ENCODE measurements around the gene RIOK3. TPM values are rescaled to one million over a fixed set of nuclear protein-coding genes. Genes with fewer than 3 reads are reported as not detected.

Gene RIOK3
- total RNA-seq, 8 experiments from 2014 or later = 47.3 to 116 (median 91.6) TPM

- Histone ChIP-seq H3K4me3 (no peak overlapping the region), H3K27ac (no peak overlapping the region), H3K4me1 (replicated peaks in 1 of 2) (peaks cover 0 to 13% of the 10 kb centered on the region in 2 donors)
- in situ Hi-C loops (cut with MboI; ENCODE audit: low pct_unique_long_range_greater_than_20kb in 2 of 9, low sequenced_read_pairs in 9 of 9, unreplicated experiment in 9 of 9) = no loop called here
- ATAC-seq (replicated peaks in 6 of 8) = no peak
- 55 to 100% (median 98%) methylated on average over 1 to 2 of the region's 2 CpGs for WGBS, 10 experiments
Measured at GRCh38 chr18:23456835-23457234, 3.7 kb downstream of the RIOK3 start.

GRCh38 chr18:23458830-23459529, 5.9 kb downstream of the RIOK3 start:
- peaks cover 0 to 13% of the 10 kb centered on the region in 2 donors for H3K4me1 ChIP-seq (replicated peaks in 1 of 2)
- in situ Hi-C loops (cut with MboI; ENCODE audit: low pct_unique_long_range_greater_than_20kb in 2 of 9, low sequenced_read_pairs in 9 of 9, unreplicated experiment in 9 of 9) = no loop called here
- ATAC-seq (replicated peaks in 6 of 8) = peak in 1 of 8 experiments; percentile 4
- H3K27ac ChIP-seq = no peak overlapping the region
- 80 to 100% (median 96%) methylated on average over 1 to 3 of the region's 3 CpGs; no CpG with 5 or more reads in 2 of the 10 experiments for WGBS, 10 experiments
- H3K4me3 ChIP-seq = no peak overlapping the region

- no peak for ATAC-seq (replicated peaks in 6 of 8)
- 60 to 100% (median 94%) methylated on average over 1 to 6 of the region's 7 CpGs; no CpG with 5 or more reads in 2 of the 10 experiments for WGBS, 10 experiments
- H3K27ac ChIP-seq = no peak overlapping the region
- no peak overlapping the region for H3K4me3 ChIP-seq
- H3K4me1 ChIP-seq (replicated peaks in 1 of 2) = peaks cover 0 to 9% of the 10 kb centered on the region in 2 donors
- in situ Hi-C loops (cut with MboI; ENCODE audit: low pct_unique_long_range_greater_than_20kb in 2 of 9, low sequenced_read_pairs in 9 of 9, unreplicated experiment in 9 of 9) = no loop called here
Measured at GRCh38 chr18:23459530-23459921, 6.4 kb downstream of the RIOK3 start.

- in situ Hi-C loops (cut with MboI; ENCODE audit: low pct_unique_long_range_greater_than_20kb in 2 of 9, low sequenced_read_pairs in 9 of 9, unreplicated experiment in 9 of 9) = no loop called here
- Histone ChIP-seq H3K4me1 (replicated peaks in 1 of 2) (peaks cover 0 to 6% of the 10 kb centered on the region in 2 donors), H3K27ac (no peak overlapping the region), H3K4me3 (no peak overlapping the region)
- 9 to 100% (median 71%) methylated on average over 1 to 2 of the region's 2 CpGs; no CpG with 5 or more reads in 4 of the 10 experiments for WGBS, 10 experiments
- ATAC-seq (replicated peaks in 6 of 8) = peak in 2 of 8 experiments; percentile 20 to 21
Measured at GRCh38 chr18:23460285-23461273, 7.5 kb downstream of the RIOK3 start.

GRCh38 chr18:23462876-23463275, 9.8 kb downstream of the RIOK3 start:
- Histone ChIP-seq H3K27ac (no peak overlapping the region), H3K4me3 (no peak overlapping the region), H3K4me1 (replicated peaks in 1 of 2) (no peaks in the 10 kb centered on the region)
- 20 to 100% (median 85%) methylated on average over 1 to 2 of the region's 2 CpGs; no CpG with 5 or more reads in 1 of the 10 experiments for WGBS, 10 experiments
- no peak for ATAC-seq (replicated peaks in 6 of 8)
- in situ Hi-C loops (cut with MboI; ENCODE audit: low pct_unique_long_range_greater_than_20kb in 2 of 9, low sequenced_read_pairs in 9 of 9, unreplicated experiment in 9 of 9) = no loop called here

GRCh38 chr18:23468753-23469459, 15.8 kb downstream of the RIOK3 start:
- 30 to 100% (median 96%) methylated on average over 1 to 3 of the region's 3 CpGs; no CpG with 5 or more reads in 4 of the 10 experiments for WGBS, 10 experiments
- Histone ChIP-seq H3K4me3 (no peak overlapping the region), H3K27ac (no peak overlapping the region), H3K4me1 (replicated peaks in 1 of 2) (no peaks in the 10 kb centered on the region)
- in situ Hi-C loops (cut with MboI; ENCODE audit: low pct_unique_long_range_greater_than_20kb in 2 of 9, low sequenced_read_pairs in 9 of 9, unreplicated experiment in 9 of 9) = no loop called here
- ATAC-seq (replicated peaks in 6 of 8) = no peak

- H3K27ac ChIP-seq = no peak overlapping the region
- no peak for ATAC-seq (replicated peaks in 6 of 8)
- in situ Hi-C loops (cut with MboI; ENCODE audit: low pct_unique_long_range_greater_than_20kb in 2 of 9, low sequenced_read_pairs in 9 of 9, unreplicated experiment in 9 of 9) = no loop called here
- WGBS, 10 experiments = 60 to 100% (median 100%) methylated on average over 1 to 2 of the region's 2 CpGs; no CpG with 5 or more reads in 2 of the 10 experiments
- H3K4me1 ChIP-seq (replicated peaks in 1 of 2) = no peaks in the 10 kb centered on the region
- H3K4me3 ChIP-seq = no peak overlapping the region
Measured at GRCh38 chr18:23470620-23471387, 17.7 kb downstream of the RIOK3 start.

GRCh38 chr18:23471486-23471885, 18.4 kb downstream of the RIOK3 start:
- in situ Hi-C loops (cut with MboI; ENCODE audit: low pct_unique_long_range_greater_than_20kb in 2 of 9, low sequenced_read_pairs in 9 of 9, unreplicated experiment in 9 of 9) = no loop called here
- Histone ChIP-seq H3K27ac (no peak overlapping the region), H3K4me3 (no peak overlapping the region), H3K4me1 (replicated peaks in 1 of 2) (no peaks in the 10 kb centered on the region)
- 84 to 100% (median 92%) methylated on average over 2 to 6 of the region's 6 CpGs for WGBS, 10 experiments
- ATAC-seq (replicated peaks in 6 of 8) = peak in 1 of 8 experiments; percentile 9

GRCh38 chr18:23479829-23480505, 26.9 kb downstream of the RIOK3 start:
- Histone ChIP-seq H3K4me3 (no peak overlapping the region), H3K4me1 (replicated peaks in 1 of 2) (no peaks in the 10 kb centered on the region), H3K27ac (no peak overlapping the region)
- in situ Hi-C loops (cut with MboI; ENCODE audit: low pct_unique_long_range_greater_than_20kb in 2 of 9, low sequenced_read_pairs in 9 of 9, unreplicated experiment in 9 of 9) = no loop called here
- 89 to 100% (median 100%) methylated on average over 1 to 3 of the region's 3 CpGs; no CpG with 5 or more reads in 1 of the 10 experiments for WGBS, 10 experiments
- ATAC-seq (replicated peaks in 6 of 8) = no peak

GRCh38 chr18:23484561-23485182, 31.6 kb downstream of the RIOK3 start:
- ATAC-seq (replicated peaks in 6 of 8) = peak in 1 of 8 experiments; percentile 12
- Histone ChIP-seq H3K4me1 (replicated peaks in 1 of 2) (no peaks in the 10 kb centered on the region), H3K4me3 (no peak overlapping the region), H3K27ac (no peak overlapping the region)
- WGBS, 10 experiments = 17 to 100% (median 82%) methylated on average over 1 to 8 of the region's 8 CpGs; no CpG with 5 or more reads in 1 of the 10 experiments
- in situ Hi-C loops (cut with MboI; ENCODE audit: low pct_unique_long_range_greater_than_20kb in 2 of 9, low sequenced_read_pairs in 9 of 9, unreplicated experiment in 9 of 9) = no loop called here

- in situ Hi-C loops (cut with MboI; ENCODE audit: low pct_unique_long_range_greater_than_20kb in 2 of 9, low sequenced_read_pairs in 9 of 9, unreplicated experiment in 9 of 9) = no loop called here
- Histone ChIP-seq H3K4me3 (no peak overlapping the region), H3K27ac (no peak overlapping the region), H3K4me1 (replicated peaks in 1 of 2) (no peaks in the 10 kb centered on the region)
- 67 to 100% (median 90%) methylated on average over 1 to 6 of the region's 7 CpGs for WGBS, 10 experiments
- ATAC-seq (replicated peaks in 6 of 8) = no peak
Measured at GRCh38 chr18:23485386-23485785, 32.3 kb downstream of the RIOK3 start.

Measured in motor neuron (in vitro differentiated cells).